ENCODE results near the gene ATG12.

DNA sequence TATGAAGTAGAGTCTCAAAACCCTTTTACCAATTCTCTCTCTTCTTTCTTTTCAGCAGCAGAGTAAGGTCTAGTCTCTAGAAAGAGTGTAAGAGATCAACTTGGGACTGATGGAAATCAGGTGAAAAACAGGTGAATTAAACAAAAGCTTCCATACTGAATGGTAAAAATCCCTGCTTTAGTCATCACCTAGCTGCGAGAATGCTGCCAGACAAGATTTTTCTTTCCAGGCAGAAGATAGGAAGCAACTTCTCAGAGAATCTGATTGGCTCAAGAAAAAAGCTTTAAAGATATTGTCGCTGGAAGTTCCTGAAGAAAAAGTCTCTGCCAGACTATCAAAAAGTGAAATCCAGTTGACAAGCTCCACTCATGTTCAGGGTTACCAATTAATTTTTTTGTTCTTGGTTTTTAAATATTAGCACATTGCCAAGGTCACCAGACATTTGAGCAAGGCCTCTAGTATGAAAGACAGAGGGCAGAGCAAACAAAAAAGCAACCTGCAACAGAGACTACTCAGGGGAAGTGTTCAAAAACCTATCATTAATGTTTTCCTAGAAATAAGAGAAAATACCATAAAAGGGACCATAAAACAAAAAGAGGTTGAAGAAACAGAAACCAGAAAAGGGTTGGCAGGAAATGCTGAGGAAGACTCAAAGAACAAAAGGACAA, 34.2 kb downstream of the ATG12 start:
- TF ChIP-seq, protein P1, sequence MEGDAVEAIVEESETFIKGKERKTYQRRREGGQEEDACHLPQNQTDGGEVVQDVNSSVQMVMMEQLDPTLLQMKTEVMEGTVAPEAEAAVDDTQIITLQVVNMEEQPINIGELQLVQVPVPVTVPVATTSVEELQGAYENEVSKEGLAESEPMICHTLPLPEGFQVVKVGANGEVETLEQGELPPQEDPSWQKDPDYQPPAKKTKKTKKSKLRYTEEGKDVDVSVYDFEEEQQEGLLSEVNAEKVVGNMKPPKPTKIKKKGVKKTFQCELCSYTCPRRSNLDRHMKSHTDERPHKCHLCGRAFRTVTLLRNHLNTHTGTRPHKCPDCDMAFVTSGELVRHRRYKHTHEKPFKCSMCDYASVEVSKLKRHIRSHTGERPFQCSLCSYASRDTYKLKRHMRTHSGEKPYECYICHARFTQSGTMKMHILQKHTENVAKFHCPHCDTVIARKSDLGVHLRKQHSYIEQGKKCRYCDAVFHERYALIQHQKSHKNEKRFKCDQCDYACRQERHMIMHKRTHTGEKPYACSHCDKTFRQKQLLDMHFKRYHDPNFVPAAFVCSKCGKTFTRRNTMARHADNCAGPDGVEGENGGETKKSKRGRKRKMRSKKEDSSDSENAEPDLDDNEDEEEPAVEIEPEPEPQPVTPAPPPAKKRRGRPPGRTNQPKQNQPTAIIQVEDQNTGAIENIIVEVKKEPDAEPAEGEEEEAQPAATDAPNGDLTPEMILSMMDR (IDR thresholded peaks at IDR 0.05; ENCODE audit: low read length), result no peak
- no peak for TF ChIP-seq EZH2 (IDR thresholded peaks at IDR 0.05; ENCODE audit: borderline replicate concordance, low read length)

All from OCI-LY1 (cell line).